GM08714 (cell line): Measurements from ENCODE around the gene SORCS2.
A peak's percentile ranks its signal among the peaks of the same experiment; 100 is the strongest.
"Not testable (repeated sequence)": the region's sequence is repeated elsewhere in the genome, so short reads cannot be mapped to it uniquely, and the experiment has no call there.

Experiments
- H3K4me3 ChIP-seq: fragments of 200-500 bp; sonication (Bioruptor generic); 2 replicates; pipeline ENCODE4 v1.5.1; 2014; ENCODE audit warnings: mild to moderate bottlenecking, low read length, inconsistent platforms
- ZNF274 ChIP-seq: IDR thresholded peaks from 2 replicates; pipeline ENCODE4 v1.6.1; 2012; ENCODE audit warnings: mild to moderate bottlenecking, low read depth, low read length

Gene SORCS2

GRCh38 chr4:7571001-7571400, 378.7 kb downstream of the SORCS2 start:
- TF ChIP-seq ZNF274, result no peak
- no peak overlapping the region for H3K4me3 ChIP-seq

- TF ChIP-seq ZNF274, result no peak
- H3K4me3 ChIP-seq, result no peak overlapping the region
These were observed 379.4 kb downstream of the SORCS2 start for GRCh38 chr4:7571701-7572100.

- H3K4me3 ChIP-seq, result no peak overlapping the region
- TF ChIP-seq ZNF274, result no peak
These were observed 380.6 kb downstream of the SORCS2 start for GRCh38 chr4:7572894-7573293.

DNA sequence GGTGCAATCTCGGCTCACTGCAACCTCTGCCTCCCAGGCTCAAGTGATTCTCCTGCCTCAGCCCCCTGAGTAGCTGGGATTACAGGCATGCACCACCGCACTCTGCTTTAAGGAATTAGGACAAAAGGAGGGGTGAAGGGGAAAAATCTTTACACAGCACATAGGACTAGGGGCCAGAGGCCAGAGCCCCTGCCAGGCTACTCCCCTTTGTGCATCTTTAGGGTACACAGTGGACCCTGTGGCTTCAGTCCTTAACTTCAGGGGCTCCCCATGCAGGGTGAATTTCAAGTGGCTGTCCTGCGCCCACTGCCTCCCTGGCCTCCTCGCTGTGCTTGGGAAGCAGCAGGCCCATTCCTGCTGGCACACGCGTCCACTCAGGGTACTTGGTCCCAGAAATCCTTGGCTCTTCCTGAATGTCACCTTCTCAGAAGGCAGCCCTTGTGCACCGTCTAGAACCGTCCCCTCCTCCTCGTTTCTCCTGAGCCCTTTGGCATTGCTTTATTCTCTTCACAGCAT, 381.3 kb downstream of the SORCS2 start:
- H3K4me3 ChIP-seq, result no peak overlapping the region
- TF ChIP-seq ZNF274, result no peak

- no peak overlapping the region for H3K4me3 ChIP-seq
- no peak for TF ChIP-seq ZNF274
These were observed 382.1 kb downstream of the SORCS2 start for GRCh38 chr4:7574287-7575014.

GRCh38 chr4:7575426-7575825, 383.1 kb downstream of the SORCS2 start:
- no peak overlapping the region for H3K4me3 ChIP-seq

GRCh38 chr4:7577361-7578039, 385.2 kb downstream of the SORCS2 start:
- H3K4me3 ChIP-seq, result not testable (repeated sequence)
- TF ChIP-seq ZNF274, result peak; percentile 80

More at GRCh38 chr4:7575426-7575825, 383.1 kb downstream of the SORCS2 start:
- no peak for TF ChIP-seq ZNF274

DNA sequence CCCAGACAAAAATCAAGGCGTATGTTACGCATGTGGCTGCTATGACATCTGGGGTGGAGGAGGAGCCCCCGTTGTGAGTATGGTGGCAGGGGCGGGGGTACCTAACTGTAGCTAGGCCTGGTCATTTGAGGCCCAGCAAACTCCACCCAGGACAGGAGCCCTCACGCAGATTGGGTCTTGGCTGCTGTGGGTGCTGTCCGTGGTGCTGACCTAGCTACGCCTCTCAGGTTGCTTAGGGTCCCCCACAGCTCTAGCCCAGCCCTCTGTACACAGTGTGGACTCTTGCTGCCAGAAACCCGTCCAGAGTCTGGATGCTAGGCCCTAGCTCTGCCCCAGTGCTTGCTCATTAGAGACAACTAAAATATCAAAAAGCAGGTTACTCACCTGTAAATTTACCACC, 389.1 kb downstream of the SORCS2 start:
- TF ChIP-seq ZNF274, result no peak
- H3K4me3 ChIP-seq, result no peak overlapping the region

DNA sequence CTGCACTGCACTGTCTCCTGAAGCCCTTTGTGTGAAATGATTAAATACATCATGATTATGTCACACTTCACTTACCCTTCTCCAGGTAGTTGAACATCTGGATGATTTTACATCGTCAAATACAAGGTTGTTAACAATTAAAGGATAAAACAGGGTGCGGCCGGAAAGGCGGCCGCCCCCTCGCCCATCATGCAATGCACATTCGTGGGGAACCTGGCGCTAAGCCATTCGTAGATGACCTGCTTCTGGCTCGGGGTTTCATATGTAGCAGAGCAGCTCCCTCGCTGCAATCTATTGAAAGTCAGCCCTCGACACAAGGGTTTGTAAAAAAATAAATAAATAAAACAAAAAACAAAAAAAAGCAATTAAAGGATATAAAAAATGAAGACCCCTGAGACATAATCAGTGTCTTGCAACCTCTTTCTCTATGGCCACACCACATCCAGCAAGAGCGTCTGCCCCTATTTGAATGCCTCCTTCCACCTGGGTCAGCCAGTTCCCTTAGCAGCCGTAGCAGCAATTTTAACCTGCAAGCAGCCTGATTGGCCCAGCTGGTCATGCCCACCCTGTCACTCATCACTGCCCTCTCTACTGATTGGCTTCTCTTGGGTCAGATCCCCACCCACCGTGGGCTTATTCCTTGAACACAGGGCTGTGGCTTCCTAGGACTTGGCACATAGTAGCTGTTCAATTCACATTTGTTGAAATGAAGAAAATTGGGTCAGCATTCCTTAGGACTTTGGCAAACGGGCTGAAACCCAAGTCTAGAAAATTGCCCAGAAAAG, 390.2 kb downstream of the SORCS2 start:
- TF ChIP-seq ZNF274, result no peak
- H3K4me3 ChIP-seq, result no peak overlapping the region

- no peak overlapping the region for H3K4me3 ChIP-seq
- TF ChIP-seq ZNF274, result no peak
These were observed 391.8 kb downstream of the SORCS2 start for GRCh38 chr4:7584098-7584497.

GRCh38 chr4:7584606-7585159, 392.3 kb downstream of the SORCS2 start:
- TF ChIP-seq ZNF274, result no peak

DNA sequence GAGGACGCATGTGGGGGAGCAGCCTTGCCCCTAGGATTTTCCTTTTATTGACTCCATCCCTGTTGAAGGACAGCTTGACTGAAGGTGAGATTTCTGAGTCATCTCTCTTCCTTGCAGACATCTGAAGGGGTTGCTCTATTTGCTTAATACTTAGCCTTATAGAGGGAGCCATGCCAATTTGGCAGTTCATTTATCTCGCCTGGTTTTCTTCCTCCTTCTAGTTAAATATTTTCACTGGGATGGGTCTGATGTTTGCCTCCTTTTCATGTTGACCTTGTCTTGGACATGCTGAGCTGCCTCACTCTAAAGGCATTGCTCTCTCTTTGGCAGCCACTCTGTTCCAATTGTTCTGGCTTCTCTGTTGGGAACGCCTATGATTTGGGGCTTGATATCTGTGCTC, 393.4 kb downstream of the SORCS2 start:
- no peak overlapping the region for H3K4me3 ChIP-seq
- TF ChIP-seq ZNF274, result no peak

More at GRCh38 chr4:7584606-7585159, 392.3 kb downstream of the SORCS2 start:
- no peak overlapping the region for H3K4me3 ChIP-seq

- no peak overlapping the region for H3K4me3 ChIP-seq
- no peak for TF ChIP-seq ZNF274
These were observed 395.4 kb downstream of the SORCS2 start for GRCh38 chr4:7587433-7588405.
